ENCODE measurements around the gene SPPL3.
"Not testable (repeated sequence)": the region's sequence is repeated elsewhere in the genome, so short reads cannot be mapped to it uniquely, and the experiment has no call there.

The SPPL3 gene

GRCh38 chr12:120917748-120918147 lies 13.6 kb upstream of the SPPL3 start:
- no peak for DNase-seq

- no peak for DNase-seq
These were observed 12.4 kb upstream of the SPPL3 start for GRCh38 chr12:120916561-120916960.

DNA sequence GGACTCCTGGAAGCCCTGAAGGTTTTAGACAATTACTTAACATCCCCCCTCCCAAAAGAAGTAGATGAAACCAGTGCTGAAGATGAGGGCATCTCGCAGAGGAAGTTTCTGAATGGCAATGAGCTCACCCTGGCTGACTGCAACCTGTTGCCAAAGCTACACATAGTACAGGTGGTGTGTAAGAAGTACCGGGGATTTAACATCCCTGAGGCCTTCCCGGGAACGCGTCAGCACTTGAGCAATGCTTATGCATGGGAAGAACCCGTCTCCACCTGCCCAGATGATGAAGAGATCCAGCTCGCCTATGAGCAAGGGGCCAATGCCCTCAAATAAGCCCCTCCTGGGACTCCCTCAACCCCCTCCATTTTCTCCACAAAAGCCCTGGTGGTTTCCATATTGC lies 10.6 kb upstream of the SPPL3 start:
- no peak for DNase-seq

DNA sequence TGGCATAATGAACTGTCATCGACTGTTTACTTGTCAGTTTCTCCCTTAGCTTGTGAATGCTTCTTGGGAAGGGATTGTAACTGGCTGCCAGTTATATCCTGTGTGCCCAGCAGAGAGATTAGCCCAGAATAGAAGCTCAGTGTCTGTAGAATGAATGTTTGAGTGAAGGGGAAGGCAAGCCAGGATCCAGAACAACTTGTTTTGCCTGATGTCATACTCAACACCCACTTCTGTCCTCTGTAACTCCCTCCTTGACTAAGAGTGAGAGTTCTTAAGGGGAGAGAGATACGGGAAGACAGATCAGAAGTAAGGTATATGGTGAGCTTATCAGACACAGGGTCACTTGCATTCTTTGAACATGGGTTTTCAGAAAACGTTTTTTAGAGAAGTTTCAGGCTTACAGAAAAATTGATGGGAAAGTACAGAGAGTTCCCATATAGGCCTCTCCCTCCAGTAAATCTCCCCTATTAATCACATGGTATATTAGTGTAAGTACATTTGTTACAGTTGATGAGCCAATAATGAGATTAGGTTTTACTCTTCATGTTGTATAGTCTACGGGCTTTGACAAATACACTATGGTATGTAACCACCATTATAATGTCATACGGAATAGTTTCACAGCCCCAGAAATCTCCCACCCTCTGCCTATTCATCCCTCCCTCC lies 5.6 kb upstream of the SPPL3 start:
- DNase-seq, result no peak

GRCh38 chr12:120905856-120906384 lies 1.8 kb upstream of the SPPL3 start:
- DNase-seq, result no peak

GRCh38 chr12:120903412-120904196 lies 554 bp downstream of the SPPL3 start:
- peak; percentile 56 for DNase-seq

DNA sequence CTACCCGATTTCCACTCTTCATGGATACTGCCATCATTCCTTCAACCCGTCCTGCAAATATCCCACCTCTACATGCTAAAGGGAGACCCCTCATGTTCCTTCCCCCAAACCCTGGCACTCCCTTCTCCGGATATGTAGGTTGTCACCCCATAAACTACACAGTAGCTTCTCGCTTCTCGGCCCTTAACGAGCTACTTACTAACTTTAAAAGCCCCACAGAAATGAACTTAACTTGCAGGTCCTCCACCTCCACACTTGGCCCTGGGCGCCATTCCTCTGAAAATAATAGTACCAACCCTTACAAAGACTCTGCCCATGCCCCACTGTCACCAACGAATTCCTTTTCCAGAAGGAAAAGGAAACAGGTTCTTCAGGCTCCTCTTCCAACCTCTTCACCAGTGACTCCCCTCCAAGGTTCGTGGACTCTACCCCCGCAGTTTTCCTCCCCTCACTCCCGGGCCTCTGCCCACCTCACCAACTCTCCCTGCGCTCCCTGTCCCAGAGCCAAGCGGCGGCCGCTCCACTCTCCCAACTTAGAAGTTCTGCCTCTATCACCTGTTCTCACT lies 1.2 kb downstream of the SPPL3 start:
- DNase-seq, result no peak

GRCh38 chr12:120901818-120902217 lies 2.3 kb downstream of the SPPL3 start:
- DNase-seq, result no peak

- DNase-seq, result not testable (repeated sequence)
These were observed 3.1 kb downstream of the SPPL3 start for GRCh38 chr12:120901101-120901500.

- no peak for DNase-seq
These were observed 8.6 kb downstream of the SPPL3 start for GRCh38 chr12:120895532-120895931.

DNA sequence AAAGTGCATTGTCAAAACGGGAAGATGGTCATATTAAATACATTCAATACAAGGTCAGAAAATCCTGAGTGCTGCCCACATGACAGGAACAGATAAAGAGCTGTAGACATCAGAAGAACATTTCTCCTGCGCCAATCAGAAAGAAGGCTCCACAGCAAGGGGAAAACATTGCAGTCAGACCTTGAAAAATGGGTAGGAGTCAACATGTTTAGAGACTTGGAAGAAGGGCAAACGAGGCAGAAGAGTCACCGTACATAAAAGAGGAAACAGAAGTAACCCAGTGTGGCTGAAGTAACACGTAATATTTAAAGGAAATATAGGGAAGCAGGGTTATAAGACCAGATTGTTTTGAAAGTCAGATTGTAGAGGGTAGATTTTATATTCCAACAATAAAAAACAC lies 11.9 kb downstream of the SPPL3 start:
- no peak for DNase-seq

DNA sequence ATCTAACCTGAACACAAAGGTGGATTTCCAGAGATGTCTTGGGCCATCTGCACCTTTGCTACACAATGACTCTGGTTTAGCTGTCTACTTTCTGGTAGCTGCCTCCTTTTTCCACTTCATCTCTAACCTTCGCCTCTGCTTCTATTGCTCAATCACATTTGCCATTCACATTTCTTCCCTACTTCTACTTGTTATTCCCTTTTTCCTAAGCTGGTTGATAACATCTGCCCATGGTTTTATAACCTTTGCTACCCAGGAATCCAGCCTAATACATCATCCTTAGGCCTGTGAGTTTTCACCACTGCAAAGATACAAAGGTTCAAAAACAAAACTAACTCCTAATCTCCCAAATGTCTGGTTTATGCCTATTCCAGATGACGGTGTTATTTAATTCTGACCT lies 13.2 kb downstream of the SPPL3 start:
- DNase-seq, result no peak

DNA sequence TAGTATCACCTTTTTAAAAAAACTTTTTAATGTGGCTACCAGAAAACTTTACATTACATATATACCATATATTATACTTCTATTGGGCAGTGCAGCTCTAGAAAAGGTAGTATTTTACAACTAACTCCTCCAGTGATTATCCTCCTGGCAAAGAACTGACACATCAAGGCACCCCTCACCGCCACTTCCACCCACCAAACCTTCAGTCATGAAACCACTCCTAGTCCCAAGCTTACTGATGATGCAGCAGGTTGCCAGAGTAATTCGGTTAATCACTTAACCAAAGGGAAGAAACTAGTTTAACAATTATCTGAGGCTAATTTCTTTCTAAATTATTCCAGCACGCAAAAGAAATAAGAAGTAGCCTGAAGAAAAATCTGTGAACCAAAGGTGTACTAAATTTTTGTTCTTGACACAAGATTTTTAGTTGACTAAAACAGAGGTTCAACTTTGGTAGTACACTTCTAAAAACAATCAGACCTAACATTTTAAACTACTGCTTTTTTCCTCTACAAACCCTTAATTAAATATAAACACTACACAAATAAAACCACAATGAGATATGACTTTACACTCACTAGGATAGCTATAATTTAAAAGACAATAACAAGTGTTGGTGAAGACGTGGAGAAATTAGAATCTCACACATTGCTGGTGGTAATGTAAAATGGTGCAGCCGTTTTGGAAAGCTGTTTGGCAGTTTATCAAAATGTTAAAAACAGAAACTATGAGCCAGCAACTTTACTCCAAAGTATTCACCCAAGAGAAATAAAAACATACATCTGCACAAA lies 16.7 kb downstream of the SPPL3 start:
- DNase-seq, result no peak

DNA sequence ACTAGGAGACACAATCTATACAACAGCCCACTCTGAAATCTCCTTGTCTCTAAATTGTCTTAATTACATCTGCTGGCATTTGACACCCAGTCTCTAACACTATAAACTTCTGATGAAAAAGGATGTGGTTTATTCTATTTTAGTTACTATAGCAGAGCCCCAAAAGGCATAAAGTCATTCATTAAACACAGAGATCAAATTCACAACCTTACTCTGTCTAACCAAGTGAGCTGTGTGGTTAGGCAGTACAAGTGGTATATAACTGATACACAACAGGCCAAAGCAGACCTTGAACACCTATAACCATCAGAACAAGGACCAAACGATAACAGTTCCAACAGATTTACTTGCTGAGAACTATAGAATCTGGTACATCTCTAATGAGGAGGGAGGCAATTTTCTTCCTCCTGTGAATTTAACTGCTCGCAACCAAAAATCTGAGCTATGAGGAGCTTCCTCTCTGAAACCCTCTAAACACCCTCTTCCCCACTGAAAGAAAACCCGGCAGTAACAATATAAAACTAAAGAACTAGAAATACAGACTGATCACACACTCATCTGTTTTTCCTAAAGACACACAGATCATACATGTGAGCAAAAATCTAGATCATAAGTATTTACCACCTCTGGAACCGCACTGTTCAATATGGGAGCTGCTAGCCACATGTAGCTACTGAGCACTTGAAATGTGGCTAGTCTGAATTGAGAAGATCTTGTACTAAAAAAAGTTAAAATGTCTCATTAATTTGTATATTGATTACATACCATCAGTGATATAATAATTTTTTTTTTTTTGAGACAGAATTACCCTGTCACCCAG lies 17.7 kb downstream of the SPPL3 start:
- no peak for DNase-seq

GRCh38 chr12:120885521-120885920 lies 18.6 kb downstream of the SPPL3 start:
- no peak for DNase-seq

- DNase-seq, result no peak
These were observed 19.5 kb downstream of the SPPL3 start for GRCh38 chr12:120884644-120885043.

DNA sequence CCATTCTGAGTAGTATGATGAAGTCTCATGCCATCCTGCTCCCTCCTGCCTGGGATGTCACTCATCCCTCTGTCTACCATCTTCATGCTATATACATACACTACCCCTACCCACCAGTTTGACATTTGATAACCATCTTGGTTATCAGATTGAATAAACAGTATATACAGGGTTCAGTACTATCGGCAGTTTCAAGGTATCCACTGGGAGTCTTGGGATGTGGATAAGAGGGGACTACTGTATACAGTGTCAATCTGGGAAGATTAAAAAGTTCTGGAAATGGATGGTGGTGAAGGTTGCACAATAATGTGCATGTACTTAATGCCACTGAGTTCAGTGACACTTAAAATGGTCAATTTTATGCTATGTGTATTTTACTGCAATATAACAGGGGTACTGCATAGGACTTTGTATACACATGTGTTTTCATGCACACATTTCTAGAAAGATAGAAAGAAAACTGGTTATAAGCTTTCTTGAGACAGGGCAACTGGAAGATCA lies 22.1 kb downstream of the SPPL3 start:
- no peak for DNase-seq

DNA sequence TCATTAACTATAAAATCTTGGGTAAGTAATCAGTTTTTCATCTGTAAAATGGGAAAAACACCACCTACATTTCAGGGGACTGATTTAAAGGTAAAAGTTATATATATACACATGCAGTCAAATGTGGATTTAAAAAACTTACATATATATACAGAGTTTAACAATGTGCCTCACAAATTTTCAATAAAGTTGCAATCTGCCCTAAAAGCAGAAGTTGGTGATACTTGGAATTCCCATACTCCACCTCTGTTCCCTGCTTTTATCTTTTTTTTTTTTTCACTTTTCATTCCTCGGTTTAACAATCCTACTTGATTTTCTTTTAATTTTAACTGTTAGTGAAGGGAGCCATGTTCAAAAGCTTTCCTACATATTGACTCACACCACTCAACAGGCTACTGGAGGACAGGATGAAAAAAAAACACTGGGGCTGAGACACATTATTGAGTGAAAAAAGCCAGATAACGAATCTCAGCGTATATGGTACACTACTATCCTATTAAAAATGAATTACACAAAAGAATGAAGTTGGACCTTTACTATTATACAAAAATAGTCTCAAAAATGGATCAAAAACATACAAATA lies 24.3 kb downstream of the SPPL3 start:
- DNase-seq, result no peak

GRCh38 chr12:120879102-120879501 lies 25.1 kb downstream of the SPPL3 start:
- no peak for DNase-seq

DNA sequence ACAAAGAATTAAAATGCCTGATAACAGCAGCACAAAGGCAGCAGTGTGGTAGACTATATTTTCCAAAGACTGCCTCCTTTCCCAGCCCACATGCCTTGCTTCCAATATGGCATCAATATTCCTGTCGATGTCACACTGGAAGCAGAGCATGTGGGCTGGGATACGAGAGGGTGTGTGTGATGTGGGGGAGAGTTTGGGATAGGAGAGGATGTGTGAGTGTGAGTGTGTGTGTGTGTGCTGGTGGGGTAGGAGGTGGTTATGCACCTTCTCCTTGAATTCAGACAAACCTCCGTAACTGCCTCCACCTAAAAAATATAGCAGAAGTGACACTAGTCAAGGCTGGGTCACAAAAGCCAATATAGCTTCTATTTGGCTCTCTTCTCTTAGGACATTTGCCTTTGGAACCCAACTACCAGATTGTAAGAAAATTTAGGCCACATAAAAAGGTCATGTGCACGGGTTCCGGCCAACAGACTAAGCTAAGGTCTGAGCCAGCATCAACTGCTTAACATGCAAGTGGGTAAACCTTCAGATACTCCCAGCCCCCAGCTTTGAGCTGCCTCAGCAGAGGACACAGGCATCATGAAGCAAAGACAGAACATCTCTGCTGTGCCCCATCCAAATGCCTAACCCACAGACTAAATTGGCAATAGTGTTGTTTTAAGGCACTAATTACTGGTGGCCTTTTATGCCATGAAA lies 29.5 kb downstream of the SPPL3 start:
- DNase-seq, result no peak

- no peak for DNase-seq
These were observed 30.9 kb downstream of the SPPL3 start for GRCh38 chr12:120873226-120873625.

Data from RPMI8226 (cell line).